ENCODE results near the gene CCDC83.
"Not testable (repeated sequence)": the region's sequence is repeated elsewhere in the genome, so short reads cannot be mapped to it uniquely, and the experiment has no call there.

Gene CCDC83

GRCh38 chr11:85845124-85845631, 10.0 kb upstream of the CCDC83 start:
- no peak for TF ChIP-seq CTCF (IDR thresholded peaks at IDR 0.05; ENCODE audit: low read depth, low read length)
- no peak for DNase-seq (ENCODE audit: low read depth, low spot score)
- H3K4me3 ChIP-seq (ENCODE audit: low read depth, low read length), result no peak overlapping the region
- in situ Hi-C loops (cut with HindIII; ENCODE audit: low sequenced_read_pairs), result no loop called here

- no peak for DNase-seq (ENCODE audit: low read depth, low spot score)
- no peak for TF ChIP-seq CTCF (IDR thresholded peaks at IDR 0.05; ENCODE audit: low read depth, low read length)
- H3K4me3 ChIP-seq (ENCODE audit: low read depth, low read length), result no peak overlapping the region
- in situ Hi-C loops (cut with HindIII; ENCODE audit: low sequenced_read_pairs), result no loop called here
Measured at GRCh38 chr11:85847436-85847835, 7.7 kb upstream of the CCDC83 start.

- DNase-seq (ENCODE audit: low read depth, low spot score), result peak; percentile 35
- no peak overlapping the region for H3K4me3 ChIP-seq (ENCODE audit: low read depth, low read length)
- TF ChIP-seq CTCF (IDR thresholded peaks at IDR 0.05; ENCODE audit: low read depth, low read length), result no peak
Measured at GRCh38 chr11:85848006-85848405, 7.2 kb upstream of the CCDC83 start.

GRCh38 chr11:85848556-85848955, 6.6 kb upstream of the CCDC83 start:
- TF ChIP-seq CTCF (IDR thresholded peaks at IDR 0.05; ENCODE audit: low read depth, low read length), result no peak
- no peak for DNase-seq (ENCODE audit: low read depth, low spot score)
- H3K4me3 ChIP-seq (ENCODE audit: low read depth, low read length), result no peak overlapping the region
- in situ Hi-C loops (cut with HindIII; ENCODE audit: low sequenced_read_pairs), result no loop called here

More at GRCh38 chr11:85848006-85848405, 7.2 kb upstream of the CCDC83 start:
- in situ Hi-C loops (cut with HindIII; ENCODE audit: low sequenced_read_pairs), result no loop called here

GRCh38 chr11:85852754-85853153, 2.4 kb upstream of the CCDC83 start:
- H3K4me3 ChIP-seq (ENCODE audit: low read depth, low read length); in situ Hi-C loops (cut with HindIII; ENCODE audit: low sequenced_read_pairs); DNase-seq (ENCODE audit: low read depth, low spot score): not testable (repeated sequence)

- H3K4me3 ChIP-seq (ENCODE audit: low read depth, low read length); DNase-seq (ENCODE audit: low read depth, low spot score); in situ Hi-C loops (cut with HindIII; ENCODE audit: low sequenced_read_pairs): not testable (repeated sequence)
Measured at GRCh38 chr11:85853541-85853940, 1.6 kb upstream of the CCDC83 start.

- in situ Hi-C loops (cut with HindIII; ENCODE audit: low sequenced_read_pairs), result no loop called here
- peak overlapping the region; percentile 53 for H3K4me3 ChIP-seq (ENCODE audit: low read depth, low read length)
- no peak for DNase-seq (ENCODE audit: low read depth, low spot score)
- no peak for TF ChIP-seq CTCF (IDR thresholded peaks at IDR 0.05; ENCODE audit: low read depth, low read length)
Measured at GRCh38 chr11:85854212-85854556, 999 bp upstream of the CCDC83 start.
